Lower lobe of right lung (tissue), 2 donors: ENCODE measurements around the gene POU2AF3. TPM values are rescaled to one million over a fixed set of nuclear protein-coding genes. Genes with fewer than 3 reads are reported as not detected.
A peak's percentile ranks its signal among the peaks of the same experiment; 100 is the strongest.
"Not testable (repeated sequence)": the region's sequence is repeated elsewhere in the genome, so short reads cannot be mapped to it uniquely, and the experiment has no call there.

Source experiments
- ATAC-seq, 2 donors: fragments of 200-7000 bp; cut with Tn5 transposase; one replicate each; pipeline ENCODE4 v1.9.1; 2020 to 2022; ENCODE audit warnings: mild to moderate bottlenecking in 2 of 2, moderate library complexity in 2 of 2
- DNase-seq: peaks from one replicate; pipeline ENCODE4 v3.0.0-alpha.2; 2020
- H3K27ac ChIP-seq: fragments of 200-600 bp; one replicate; pipeline ENCODE4 v1.8.0; 2022
- H3K27me3 ChIP-seq: fragments of 200-600 bp; one replicate; pipeline ENCODE4 v1.8.0; 2022; ENCODE audit warnings: low read depth
- H3K36me3 ChIP-seq: fragments of 200-600 bp; one replicate; pipeline ENCODE4 v1.8.0; 2022; ENCODE audit warnings: mild to moderate bottlenecking
- H3K4me1 ChIP-seq: fragments of 200-600 bp; one replicate; pipeline ENCODE4 v1.8.0; 2022
- H3K4me3 ChIP-seq: fragments of 200-600 bp; one replicate; pipeline ENCODE4 v1.8.0; 2022; ENCODE audit warnings: mild to moderate bottlenecking
- H3K9me3 ChIP-seq: fragments of 200-600 bp; one replicate; pipeline ENCODE4 v1.8.0; 2022
- intact Hi-C: fragments of 100-400 bp; cut with DNase I; formaldehyde crosslinking; loops from one replicate; pipeline ENCODE4 v1.11.0; 2022
- total RNA-seq: library from RNA; stranded (reverse); fragmentation: NEBNext Ultra II Directional; extraction: Animal tissue kit (Norgen Biotek cat#: 25700); gene quantifications from one replicate; pipeline ENCODE4 v1.2.1, GENCODE V29; 2021
- TF ChIP-seq, protein P1 (sequence below): fragments of 200-600 bp; IDR thresholded peaks from one replicate; pipeline ENCODE4 v1.8.0; 2022; ENCODE audit warnings: antibody characterized with exemption, mild to moderate bottlenecking
- donor health status: DM: no; HTN: yes; CAD: no; lungs with severe emphysema.

Gene POU2AF3
- total RNA-seq, 1 donor from 2014 or later: 3.4 TPM

GRCh38 chr11:111310723-111311122, 12.4 kb downstream of the POU2AF3 start:
- no peaks in the 10 kb centered on the region for H3K9me3 ChIP-seq
- no peak overlapping the region for H3K4me3 ChIP-seq
- H3K4me1 ChIP-seq: no peaks in the 10 kb centered on the region
- no peak for ATAC-seq
- no peak for DNase-seq
- TF ChIP-seq, protein P1, sequence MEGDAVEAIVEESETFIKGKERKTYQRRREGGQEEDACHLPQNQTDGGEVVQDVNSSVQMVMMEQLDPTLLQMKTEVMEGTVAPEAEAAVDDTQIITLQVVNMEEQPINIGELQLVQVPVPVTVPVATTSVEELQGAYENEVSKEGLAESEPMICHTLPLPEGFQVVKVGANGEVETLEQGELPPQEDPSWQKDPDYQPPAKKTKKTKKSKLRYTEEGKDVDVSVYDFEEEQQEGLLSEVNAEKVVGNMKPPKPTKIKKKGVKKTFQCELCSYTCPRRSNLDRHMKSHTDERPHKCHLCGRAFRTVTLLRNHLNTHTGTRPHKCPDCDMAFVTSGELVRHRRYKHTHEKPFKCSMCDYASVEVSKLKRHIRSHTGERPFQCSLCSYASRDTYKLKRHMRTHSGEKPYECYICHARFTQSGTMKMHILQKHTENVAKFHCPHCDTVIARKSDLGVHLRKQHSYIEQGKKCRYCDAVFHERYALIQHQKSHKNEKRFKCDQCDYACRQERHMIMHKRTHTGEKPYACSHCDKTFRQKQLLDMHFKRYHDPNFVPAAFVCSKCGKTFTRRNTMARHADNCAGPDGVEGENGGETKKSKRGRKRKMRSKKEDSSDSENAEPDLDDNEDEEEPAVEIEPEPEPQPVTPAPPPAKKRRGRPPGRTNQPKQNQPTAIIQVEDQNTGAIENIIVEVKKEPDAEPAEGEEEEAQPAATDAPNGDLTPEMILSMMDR: no peak
- no peak overlapping the region for H3K27ac ChIP-seq
- intact Hi-C loops: no loop called here
- H3K27me3 ChIP-seq: peaks cover 3% of the 10 kb centered on the region
- no peaks in the 10 kb centered on the region for H3K36me3 ChIP-seq

DNA sequence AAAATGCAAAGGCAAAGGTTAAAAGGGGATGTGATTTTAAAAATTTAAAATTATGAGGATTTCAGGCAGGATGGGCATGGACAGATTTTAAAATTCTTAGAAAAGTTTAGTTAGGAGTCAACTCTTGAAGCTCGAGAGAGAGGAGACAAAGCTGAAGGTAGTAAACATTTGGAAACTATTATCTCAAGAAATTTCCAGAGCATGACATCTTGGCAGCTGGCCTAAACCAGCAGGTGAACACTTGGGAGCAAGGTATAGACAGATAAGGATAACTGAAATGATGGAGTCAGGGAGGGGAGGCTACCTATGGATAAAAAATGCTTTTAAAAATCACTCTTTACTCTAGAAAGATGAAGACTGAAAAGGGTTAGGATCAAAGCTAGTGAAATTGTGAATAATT, 13.7 kb downstream of the POU2AF3 start:
- no peak for DNase-seq
- TF ChIP-seq, protein P1: no peak
- no peaks in the 10 kb centered on the region for H3K9me3 ChIP-seq
- no peaks in the 10 kb centered on the region for H3K36me3 ChIP-seq
- no peak for ATAC-seq
- no peaks in the 10 kb centered on the region for H3K4me1 ChIP-seq
- intact Hi-C loops: no loop called here
- H3K27ac ChIP-seq: no peak overlapping the region
- H3K4me3 ChIP-seq: no peak overlapping the region
- H3K27me3 ChIP-seq: no peaks in the 10 kb centered on the region

DNA sequence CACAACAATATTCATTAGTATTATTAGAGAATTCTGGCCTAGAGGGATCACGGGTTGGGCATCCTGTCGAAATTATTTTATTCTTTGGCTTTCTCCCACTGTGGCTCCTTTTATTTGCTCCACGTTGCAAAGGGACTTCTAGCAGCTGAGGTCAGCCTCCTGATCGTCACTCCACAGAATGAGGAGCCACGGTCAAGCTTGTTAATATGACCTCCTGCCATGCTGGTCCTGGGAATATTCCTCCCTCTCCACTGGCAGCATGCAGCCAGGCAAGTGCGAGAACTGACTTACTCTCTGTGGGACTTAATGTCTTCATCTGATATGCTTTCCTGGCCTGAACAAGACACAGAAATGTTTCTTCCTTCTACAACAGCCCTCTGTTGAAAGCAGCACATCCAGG, 20.9 kb downstream of the POU2AF3 start:
- no peaks in the 10 kb centered on the region for H3K27me3 ChIP-seq
- H3K4me3 ChIP-seq: no peak overlapping the region
- no peak for DNase-seq
- H3K36me3 ChIP-seq: no peaks in the 10 kb centered on the region
- intact Hi-C loops: no loop called here
- H3K9me3 ChIP-seq: no peaks in the 10 kb centered on the region
- H3K27ac ChIP-seq: no peak overlapping the region
- no peak for ATAC-seq
- TF ChIP-seq, protein P1: no peak
- H3K4me1 ChIP-seq: no peaks in the 10 kb centered on the region

DNA sequence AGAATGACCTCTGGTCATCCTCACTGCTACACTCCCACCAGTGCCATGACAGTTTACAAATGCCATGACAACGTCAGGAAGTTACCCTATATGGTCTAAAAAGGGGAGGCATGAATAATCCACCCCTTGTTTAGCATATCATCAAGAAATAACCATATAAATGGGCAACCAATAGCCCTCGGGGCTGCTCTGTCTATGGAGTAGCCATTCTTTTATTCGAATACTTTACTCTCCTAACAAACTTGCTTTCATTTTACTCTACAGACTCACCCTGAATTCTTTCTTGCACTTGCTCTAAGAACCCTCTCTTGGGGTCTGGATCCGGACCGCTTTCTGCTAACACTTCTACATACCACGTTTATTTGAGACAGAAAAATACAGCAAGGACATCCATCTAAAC, 21.9 kb downstream of the POU2AF3 start:
- ATAC-seq, H3K4me1 ChIP-seq, intact Hi-C loops, H3K9me3 ChIP-seq, H3K27me3 ChIP-seq, H3K27ac ChIP-seq, H3K4me3 ChIP-seq, DNase-seq, H3K36me3 ChIP-seq: not testable (repeated sequence)

DNA sequence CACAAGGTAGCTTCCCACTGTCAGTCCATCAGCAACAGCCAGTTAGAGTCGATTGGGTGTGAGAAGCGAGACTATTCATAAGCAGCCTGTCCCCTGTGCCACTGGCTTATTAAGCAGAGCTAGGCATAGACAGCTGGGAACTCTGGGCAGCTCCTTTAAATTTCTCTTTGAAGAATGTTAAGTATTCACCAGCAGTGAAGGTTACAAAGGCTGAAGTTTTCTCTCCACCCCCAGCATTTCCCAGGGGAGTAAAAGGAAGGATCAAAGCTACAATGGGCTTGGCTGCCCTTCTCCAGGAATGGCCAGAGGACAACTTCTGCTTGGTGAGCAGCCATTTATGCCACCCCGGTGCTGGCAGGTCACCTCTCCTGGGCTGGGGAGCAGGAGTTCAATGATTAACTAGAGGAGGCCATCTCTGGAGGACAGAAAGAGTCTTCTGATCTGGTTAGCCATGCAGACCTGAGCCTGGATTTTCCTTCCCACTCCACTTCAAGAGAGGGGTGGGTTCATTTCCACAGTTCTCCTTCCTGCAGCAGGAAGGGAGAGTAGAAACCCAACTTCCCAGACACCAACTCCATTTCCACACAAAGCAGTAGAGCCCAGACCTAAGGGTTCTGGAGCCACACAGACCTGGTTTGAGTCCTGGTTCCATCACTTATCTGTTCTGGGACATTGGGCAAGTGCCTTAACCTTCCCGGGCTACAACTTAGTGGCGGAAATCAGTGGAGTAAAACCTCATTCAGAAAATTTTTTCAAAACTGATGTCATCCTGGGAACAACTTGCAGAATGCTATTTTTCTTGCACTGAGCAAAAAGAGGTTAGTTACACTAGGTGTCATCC, 22.6 kb downstream of the POU2AF3 start:
- peaks cover 3% of the 10 kb centered on the region for H3K4me1 ChIP-seq
- H3K4me3 ChIP-seq: no peak overlapping the region
- no peaks in the 10 kb centered on the region for H3K9me3 ChIP-seq
- TF ChIP-seq, protein P1: no peak
- intact Hi-C loops: no loop called here
- H3K36me3 ChIP-seq: no peaks in the 10 kb centered on the region
- ATAC-seq: peak; percentile 36 to 38
- DNase-seq: no peak
- H3K27me3 ChIP-seq: no peaks in the 10 kb centered on the region
- no peak overlapping the region for H3K27ac ChIP-seq

DNA sequence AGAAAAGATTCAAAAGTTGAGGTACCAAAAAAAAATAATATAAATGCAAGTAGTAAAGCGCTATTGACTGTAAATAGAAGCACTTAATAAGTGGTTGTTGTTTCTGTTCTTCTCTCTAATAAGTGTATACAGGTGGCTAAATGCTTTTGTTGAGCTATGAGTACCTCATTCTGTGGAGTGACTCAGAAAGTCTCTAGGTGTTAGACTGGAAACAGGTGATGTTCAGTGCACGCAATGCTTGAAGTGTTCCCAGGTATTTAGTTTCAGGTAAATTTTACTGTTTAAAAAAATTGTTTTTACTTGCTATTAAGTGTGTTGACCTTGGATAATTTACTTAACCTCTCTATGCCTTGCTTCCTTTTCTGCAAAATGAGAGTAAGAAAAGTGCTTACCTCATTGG, 24.2 kb downstream of the POU2AF3 start:
- Histone ChIP-seq H3K27ac (no peak overlapping the region), H3K36me3 (no peaks in the 10 kb centered on the region), H3K4me1 (peaks cover 3% of the 10 kb centered on the region), H3K4me3 (no peak overlapping the region), H3K27me3 (no peaks in the 10 kb centered on the region), H3K9me3 (no peaks in the 10 kb centered on the region)
- TF ChIP-seq, protein P1: no peak
- no peak for DNase-seq
- ATAC-seq: peak; percentile 50 to 74
- intact Hi-C loops: no loop called here
